Stimulated activated CD4-positive, alpha-beta T cell treated with anti-CD3 and anti-CD28 coated beads, Interleukin-1b, Interleukin-23, amount 100 ng/mL, for 1 hour (primary cell): ENCODE measurements around the gene RHOT2.

Source experiments
- DNase-seq, 2 donors: peaks; one replicate each; pipeline ENCODE4 v3.0.0-alpha.2; 2020; ENCODE audit warnings: low read depth in 2 of 2

Gene RHOT2

GRCh38 chr16:647173-647902, 20.6 kb upstream of the RHOT2 start:
- no peak for DNase-seq

DNA sequence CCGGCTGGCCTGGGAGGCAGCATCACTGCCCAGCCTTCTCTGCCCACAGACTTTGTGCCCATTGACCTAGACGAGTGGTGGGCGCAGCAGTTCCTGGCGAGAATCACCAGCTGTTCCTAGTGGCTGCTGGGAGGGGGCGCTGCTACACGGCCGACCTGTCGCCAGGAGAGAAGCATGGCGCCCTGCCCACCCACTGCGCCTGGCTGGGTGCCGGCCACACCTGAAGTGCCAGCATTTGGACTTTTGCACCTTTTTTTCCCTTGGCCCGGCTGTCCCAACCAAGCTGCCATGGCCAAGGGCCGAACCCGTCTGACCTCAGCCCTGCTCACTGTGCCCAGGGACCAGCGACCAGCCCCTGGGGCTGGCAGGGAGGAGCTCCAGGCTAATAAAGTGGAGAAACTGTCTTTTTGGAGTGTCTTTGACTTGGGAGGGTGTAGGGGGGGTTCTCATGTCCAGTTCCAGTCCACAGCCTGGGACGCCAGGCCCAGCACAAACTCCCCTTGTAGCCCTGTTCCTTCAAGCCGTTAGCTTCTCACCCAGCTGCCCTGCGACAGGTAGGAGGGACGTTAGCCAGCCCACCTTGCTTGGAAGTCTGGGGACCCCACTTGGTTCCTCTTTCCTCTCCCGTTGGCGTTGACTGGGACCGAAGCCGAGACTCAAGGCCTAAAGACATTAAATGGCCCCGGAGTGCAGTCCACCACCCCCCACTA, 19.7 kb upstream of the RHOT2 start:
- no peak for DNase-seq

DNA sequence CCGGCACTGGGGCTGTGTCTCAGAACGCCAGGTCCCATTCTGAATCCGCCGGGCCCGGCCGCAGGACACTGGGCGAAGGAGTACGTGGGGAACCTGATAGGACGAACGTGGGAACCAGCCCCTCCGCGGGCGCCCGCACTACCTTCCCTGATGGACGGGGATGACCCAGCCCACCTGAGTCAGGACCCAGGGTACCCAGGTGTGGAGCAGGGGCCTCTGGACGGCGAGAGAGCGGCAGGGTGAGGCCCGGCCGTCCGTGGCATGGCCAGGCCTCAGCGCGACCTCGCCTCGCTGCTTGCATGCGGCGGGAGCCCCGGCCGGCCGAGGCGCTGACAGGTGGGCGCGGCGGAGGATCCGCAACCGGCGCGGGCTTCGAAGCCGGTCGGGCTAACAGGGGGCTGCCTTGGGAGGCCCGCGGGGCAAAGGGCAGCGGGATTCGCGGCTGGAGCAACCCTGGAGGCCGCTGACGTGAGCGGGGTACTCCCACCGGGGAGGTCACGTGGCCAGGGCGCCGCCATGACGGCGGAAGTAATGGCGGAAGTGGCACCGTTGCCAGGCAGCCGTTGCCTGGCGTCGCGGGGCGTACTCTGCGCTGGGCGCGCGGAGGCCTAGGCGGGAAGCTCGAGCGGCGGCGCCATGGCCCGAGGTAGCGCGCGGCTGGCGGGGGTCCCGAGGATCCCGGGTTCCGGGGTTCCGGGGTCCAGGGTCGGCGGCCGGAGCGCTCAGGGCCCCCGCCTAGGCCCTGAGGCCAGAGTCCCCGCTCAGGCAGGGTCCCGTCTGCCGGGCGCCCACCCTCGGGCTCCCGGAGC, 18.9 kb upstream of the RHOT2 start, which contains the start of gene WDR90:
WDR90 (plus strand) TSS at position 585 of the 809 bp plus-strand sequence; CDS start at position 637, 52 bp downstream.
- peak; percentile 78 to 84 for DNase-seq

- DNase-seq, result no peak
Observed at GRCh38 chr16:649631-650030, 18.3 kb upstream of the RHOT2 start.

DNA sequence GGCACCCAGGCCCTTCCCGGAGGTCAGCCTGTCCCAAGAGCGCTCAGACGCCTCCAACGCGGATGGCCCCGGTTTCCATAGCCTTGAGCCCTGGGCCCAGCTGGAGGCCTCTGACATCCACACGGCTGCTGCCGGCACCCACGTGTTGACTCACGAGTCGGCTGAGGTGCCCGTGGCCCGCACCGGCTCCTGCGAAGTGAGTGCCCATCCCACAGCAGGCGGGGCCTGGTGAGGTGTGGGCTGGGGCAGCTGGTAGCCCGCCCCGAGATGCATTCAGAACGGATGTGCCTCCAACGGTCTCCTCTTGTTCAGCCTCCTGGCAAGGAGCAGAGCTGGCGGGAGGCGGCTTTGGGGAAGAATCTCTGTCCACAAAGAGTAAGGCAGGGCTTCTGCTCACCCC, 16.1 kb upstream of the RHOT2 start:
- no peak for DNase-seq

- DNase-seq, result no peak
Observed at GRCh38 chr16:652454-653305, 15.3 kb upstream of the RHOT2 start.

DNA sequence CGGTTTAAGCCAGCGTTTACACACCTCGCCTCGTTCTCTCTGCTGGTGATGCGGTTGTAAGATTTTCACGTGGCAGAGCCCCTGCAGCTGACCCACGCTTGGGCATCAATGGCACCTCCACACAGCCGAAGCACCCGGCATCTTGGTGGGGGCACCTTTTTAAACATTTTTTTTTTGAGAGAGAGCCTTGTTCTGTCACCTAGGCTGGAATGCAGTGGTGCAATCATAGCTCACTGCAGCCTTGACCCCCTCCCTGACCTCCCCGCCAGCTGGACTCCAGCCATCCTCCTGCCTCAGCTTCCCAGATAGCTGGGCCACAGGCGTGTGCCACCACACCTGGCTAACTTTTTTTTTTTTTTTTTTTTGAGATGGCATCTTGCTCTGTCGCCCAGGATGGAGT, 13.9 kb upstream of the RHOT2 start:
- DNase-seq, result no peak

GRCh38 chr16:657487-657886, 10.4 kb upstream of the RHOT2 start:
- no peak for DNase-seq

- DNase-seq, result no peak
Observed at GRCh38 chr16:658679-659571, 9.0 kb upstream of the RHOT2 start.

DNA sequence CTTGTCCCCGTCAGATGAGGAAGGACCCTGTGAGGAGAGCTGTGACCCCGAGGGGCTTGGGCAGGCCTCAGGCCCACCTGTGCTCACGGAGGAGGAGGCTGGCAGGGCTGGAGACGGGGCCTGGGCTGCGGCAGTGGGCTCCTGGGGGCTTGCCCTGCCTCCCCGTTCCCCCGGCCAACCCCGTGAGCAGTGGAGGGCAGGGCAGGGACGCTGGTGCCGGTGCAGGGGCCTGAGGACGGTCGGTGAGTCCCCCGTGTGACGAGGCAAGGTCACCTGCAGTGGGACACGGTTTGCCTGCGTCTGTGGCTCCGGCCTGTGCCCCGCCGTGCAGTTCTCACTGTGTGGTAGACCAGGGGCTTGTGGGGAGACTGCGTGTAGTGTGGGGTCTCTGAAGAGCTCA, 8.3 kb upstream of the RHOT2 start:
- DNase-seq, result no peak

DNA sequence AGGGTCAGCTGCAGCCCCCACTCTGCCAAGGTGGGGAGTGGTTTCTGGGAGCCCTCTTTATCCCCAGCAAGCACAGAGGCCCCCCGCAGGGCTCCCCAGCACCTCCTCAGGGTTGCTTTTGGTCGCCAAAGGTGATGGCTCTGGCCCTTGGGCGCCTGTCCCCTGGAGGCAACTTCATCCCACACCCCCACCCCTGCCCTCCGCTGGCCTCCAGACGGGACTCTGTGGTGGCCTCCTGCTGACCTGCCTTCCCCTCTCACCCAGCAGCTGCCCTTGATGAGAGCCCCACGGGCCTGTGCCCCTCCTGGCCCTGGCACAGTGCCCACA, 7.8 kb upstream of the RHOT2 start:
- no peak for DNase-seq

- peak; percentile 36 to 50 for DNase-seq
Observed at GRCh38 chr16:660459-661183, 7.3 kb upstream of the RHOT2 start.

DNA sequence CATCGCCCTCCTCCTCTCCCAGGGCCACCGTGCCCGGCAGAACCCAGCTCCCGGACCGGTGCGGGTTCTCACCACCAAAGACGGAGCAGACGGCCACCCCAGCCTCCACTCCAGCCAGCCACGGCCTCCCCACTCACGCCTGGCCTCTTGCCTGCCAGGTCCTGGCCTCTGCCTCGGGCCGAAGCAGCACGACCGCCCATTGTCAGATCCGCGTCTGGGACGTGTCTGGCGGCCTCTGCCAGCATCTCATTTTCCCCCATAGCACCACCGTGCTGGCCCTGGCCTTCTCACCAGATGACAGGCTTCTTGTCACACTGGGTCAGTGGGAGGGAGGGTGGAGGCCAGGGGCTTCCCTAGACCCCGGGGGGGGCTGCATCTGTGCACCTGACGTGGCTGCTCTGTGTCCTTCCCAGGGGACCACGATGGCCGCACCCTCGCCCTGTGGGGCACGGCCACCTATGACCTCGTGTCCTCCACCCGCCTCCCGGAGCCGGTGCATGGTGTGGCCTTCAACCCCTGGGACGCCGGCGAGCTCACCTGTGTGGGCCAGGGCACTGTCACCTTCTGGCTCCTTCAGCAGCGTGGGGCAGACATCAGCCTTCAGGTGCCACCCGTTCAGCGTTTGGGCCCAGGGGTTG, 6.6 kb upstream of the RHOT2 start:
- DNase-seq, result no peak

GRCh38 chr16:662095-662494, 5.8 kb upstream of the RHOT2 start:
- DNase-seq, result no peak

DNA sequence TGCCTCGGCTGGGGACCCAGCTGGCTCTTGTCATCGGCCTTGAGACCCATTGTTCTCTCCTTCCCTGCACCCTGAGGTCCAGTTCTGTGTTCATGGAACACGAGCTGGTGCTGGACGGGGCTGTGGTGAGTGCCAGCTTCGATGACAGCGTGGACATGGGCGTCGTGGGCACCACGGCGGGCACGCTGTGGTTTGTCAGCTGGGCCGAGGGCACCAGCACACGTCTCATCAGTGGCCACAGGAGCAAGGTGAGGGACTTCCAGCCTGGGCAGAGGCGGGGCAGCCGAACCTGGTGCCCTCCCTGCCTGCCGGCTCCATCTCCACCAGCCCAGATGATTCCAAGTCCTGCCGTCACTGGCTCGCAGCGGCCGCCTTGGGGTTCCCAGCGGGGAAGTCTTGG, 5.3 kb upstream of the RHOT2 start:
- no peak for DNase-seq

DNA sequence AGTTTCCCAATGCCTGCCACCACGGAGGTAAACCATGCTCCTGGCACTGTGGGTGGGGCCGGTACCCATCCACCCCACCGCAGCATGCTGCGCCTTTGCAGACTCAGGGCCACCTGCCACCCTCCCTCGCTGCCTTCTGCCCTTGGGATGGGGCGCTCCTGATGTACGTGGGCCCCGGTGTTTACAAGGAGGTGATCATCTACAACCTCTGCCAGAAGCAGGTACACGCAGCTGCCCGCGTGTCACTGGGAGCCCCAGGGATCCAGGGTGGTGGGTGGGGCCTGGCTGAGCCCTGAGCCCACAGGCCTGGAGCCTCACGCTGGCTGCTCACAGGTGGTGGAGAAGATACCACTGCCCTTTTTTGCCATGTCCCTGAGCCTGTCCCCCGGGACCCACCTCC, 1.4 kb upstream of the RHOT2 start:
- DNase-seq, result no peak

GRCh38 chr16:667113-667779, 686 bp upstream of the RHOT2 start:
- no peak for DNase-seq

GRCh38 chr16:668519-669171, 713 bp downstream of the RHOT2 start:
- DNase-seq, result no peak
